Lower leg skin (tissue), 4 donors: Measurements from ENCODE around the gene ZMYM5. TPM values are rescaled to one million over a fixed set of nuclear protein-coding genes. Genes with fewer than 3 reads are reported as not detected.
"Not testable (repeated sequence)": the region's sequence is repeated elsewhere in the genome, so short reads cannot be mapped to it uniquely, and the experiment has no call there.

Experiments used
- DNase-seq, 2 donors: peaks; one replicate each; pipeline ENCODE4 v3.0.0-alpha.2; 2019; ENCODE audit warnings: low spot score in 2 of 2
- H3K4me3 ChIP-seq: fragments of 200-600 bp; sonication (generic); 2 replicates; pipeline ENCODE4 v1.5.1; 2017; ENCODE audit warnings: mild to moderate bottlenecking, low read depth; ENCODE audit not compliant: poor library complexity, severe bottlenecking
- CTCF ChIP-seq, 3 donors: fragments of 450-650 bp; IDR thresholded peaks; one replicate each; pipeline ENCODE4 v1.5.1; 2016; ENCODE audit warnings: antibody characterized with exemption in 3 of 3, mild to moderate bottlenecking in 3 of 3, moderate library complexity in 2 of 3
- POLR2A ChIP-seq, 2 donors: fragments of 450-650 bp; IDR thresholded peaks; one replicate each; pipeline ENCODE4 v1.6.1; 2016 to 2017; ENCODE audit warnings: antibody characterized with exemption in 2 of 2, mild to moderate bottlenecking in 1 of 2, moderate library complexity in 1 of 2
- WGBS, 2 donors: methylation state at CpG; one replicate each; pipeline ENCODE4 v1.1.5; 2018; 5-methylcytosine and 5-hydroxymethylcytosine counted together
- intact Hi-C: fragments of 100-400 bp; cut with DNase I; formaldehyde crosslinking; loops from one replicate; pipeline ENCODE4 v1.15.0; 2023; ENCODE audit warnings: low total_unique reads
- total RNA-seq, 4 donors: library from RNA; depleted of rRNA; stranded (reverse); fragments of >200 nt; gene quantifications; one replicate each; pipeline ENCODE4 v1.1.0, GENCODE V29; 2016

The ZMYM5 gene
- total RNA-seq, 4 donors from 2014 or later: 14.1 to 20.0 (median 18.0) TPM

DNA sequence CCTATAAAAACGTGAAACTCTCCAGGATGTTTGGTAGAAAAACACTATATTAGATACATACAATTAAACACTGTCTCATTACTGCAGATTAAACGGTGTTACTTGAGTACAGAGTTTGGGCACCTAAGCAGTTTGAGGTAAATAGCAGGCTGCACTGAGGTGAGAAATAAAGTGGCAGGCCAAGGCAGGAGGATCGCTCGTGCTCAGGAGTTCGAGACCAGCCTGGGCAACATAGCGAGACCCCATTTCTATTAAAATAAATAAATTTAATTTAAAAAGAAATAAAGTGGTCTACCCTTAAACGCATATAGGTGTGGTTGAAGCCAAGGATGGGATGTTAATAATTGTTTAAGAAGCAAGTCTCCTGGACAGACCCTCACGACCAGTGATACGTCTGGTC is 81.9 kb downstream of the ZMYM5 start:
- no peak for DNase-seq
- TF ChIP-seq CTCF (IDR thresholded peaks at IDR 0.05) (no peak), POLR2A (IDR thresholded peaks at IDR 0.05) (no peak)
- 8 to 10% methylated on average over 9 of the region's 9 CpGs for WGBS, 2 donors
- peak overlapping the region; percentile 70 for H3K4me3 ChIP-seq
- intact Hi-C loops: no loop called here

- 88 to 92% methylated on average over 22 of the region's 22 CpGs for WGBS, 2 donors
- intact Hi-C loops, H3K4me3 ChIP-seq, DNase-seq: not testable (repeated sequence)
These were observed 82.6 kb downstream of the ZMYM5 start for GRCh38 chr13:19780753-19781418.

Other genes with a start within 250 kb of the ZMYM5 start
- gene MPHOSPH8, start 230.0 kb downstream of the ZMYM5 start, total RNA-seq: 10 to 100 TPM; 18.6 to 30.1 (median 25.6) TPM
- gene PSPC1, start 80.7 kb downstream of the ZMYM5 start, total RNA-seq: 10 to 100 TPM; 35.7 to 49.0 (median 47.4) TPM
- 10 to 100 TPM; 37.5 to 58.2 (median 49.5) TPM for gene ZMYM2, start 95.1 kb upstream of the ZMYM5 start, total RNA-seq